ENCODE results near the gene MAGEB17.

MAGEB17 gene

GRCh38 chrX:16212436-16212835 lies 45.2 kb downstream of the MAGEB17 start:
- DNase-seq: no peak

- no peak for DNase-seq
Observed at GRCh38 chrX:16213961-16214360, 46.7 kb downstream of the MAGEB17 start.

GRCh38 chrX:16215660-16216059 lies 48.4 kb downstream of the MAGEB17 start:
- no peak for DNase-seq

Measured in stimulated activated CD8-positive, alpha-beta memory T cell treated with anti-CD3 and anti-CD28 coated beads, Interleukin-4, amount 100 ng/mL, for 48 hours (primary cell).